NCI-H2029 (cell line): ENCODE data around the gene RFNG.

Experiments used
- DNase-seq: peaks from one replicate; lab custom pipeline; 2025; lab: John Stamatoyannopoulos, UW

The RFNG gene

GRCh38 chr17:82089723-82090548, 38.3 kb upstream of the RFNG start:
- DNase-seq = no peak

DNA sequence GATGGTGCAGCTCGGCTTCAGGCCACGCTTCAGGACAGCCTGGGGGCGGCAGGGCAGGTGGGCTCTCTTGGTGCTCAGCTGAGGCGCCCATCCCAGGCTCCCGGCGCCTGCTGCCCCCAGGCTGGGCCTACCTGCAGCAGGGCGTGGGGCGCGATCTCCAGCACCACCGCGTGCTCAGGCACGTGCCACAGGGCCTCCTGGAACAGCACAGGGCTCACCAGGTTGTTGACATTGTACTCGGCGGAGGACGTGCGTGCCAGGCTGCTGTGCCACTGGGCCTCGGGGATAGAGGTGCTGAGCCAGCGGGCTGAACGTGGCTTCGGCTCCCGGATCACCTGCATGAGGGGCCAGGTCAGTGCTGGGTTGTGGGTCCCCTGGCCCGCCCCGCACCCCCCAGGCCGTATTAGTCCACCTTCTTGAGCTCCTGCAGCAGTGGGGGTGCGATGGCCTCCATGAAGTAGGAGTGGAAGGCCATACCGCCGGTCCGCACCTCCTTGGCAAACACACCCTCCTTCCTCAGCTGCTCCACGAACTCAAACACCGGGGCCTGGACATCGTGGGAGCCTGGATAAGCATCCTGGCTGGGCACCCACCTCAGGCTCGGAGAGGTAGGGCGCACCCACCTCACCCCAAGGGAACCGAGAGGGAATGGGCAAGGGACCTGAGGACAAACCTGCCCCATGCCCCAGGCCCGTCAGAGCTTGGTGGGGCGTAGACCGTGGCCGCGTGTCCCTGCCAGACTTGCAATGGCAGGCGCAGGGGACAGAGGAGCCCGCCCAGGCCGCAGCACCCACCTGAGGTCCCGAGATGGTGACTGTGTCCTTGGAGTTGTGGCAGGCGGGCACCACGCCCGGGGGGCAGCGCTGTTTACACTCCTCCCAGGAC, 37.5 kb upstream of the RFNG start:
- DNase-seq = no peak

DNA sequence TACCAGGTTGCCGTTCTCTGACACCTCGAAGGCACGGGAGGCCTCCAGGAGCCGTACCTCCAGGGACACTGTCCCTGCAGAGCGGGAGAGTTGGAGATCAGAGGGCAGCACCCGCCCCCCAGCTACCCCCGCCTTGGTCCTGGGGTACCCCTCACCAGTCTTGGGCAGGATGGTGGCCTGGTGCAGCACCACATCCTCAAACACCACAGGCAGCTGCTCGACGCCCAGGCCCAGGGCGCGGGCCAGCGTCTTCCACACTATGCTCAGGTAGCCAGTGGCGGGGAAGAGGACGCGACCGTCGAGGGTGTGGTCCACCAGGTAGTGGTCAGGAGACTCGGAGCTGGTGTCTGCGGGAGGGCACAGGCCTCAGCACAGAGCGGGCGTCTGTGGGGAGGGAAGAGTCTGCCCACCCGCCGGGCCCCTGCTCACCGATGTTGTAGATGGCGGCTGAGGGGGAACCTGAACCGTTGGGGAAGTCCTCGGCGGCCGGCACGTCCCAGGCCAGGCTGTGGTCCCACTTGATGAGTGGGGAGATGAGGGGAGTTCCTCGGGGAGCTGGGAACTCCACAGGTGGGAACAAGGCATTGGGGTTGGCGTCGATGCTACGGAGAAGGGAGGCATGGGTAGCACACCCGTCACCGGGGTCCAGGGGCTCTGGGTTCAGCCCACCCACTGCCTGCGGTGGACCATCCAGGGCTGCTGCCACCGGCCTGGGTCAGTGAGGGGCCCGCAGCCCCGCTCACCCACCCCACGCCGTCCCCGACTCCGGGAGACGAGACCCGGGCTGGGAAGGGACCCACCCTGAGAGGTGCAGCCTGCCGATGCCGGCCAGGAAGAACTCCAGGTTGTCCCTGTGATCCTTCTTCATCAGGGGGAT, 36.6 kb upstream of the RFNG start:
- no peak for DNase-seq

DNA sequence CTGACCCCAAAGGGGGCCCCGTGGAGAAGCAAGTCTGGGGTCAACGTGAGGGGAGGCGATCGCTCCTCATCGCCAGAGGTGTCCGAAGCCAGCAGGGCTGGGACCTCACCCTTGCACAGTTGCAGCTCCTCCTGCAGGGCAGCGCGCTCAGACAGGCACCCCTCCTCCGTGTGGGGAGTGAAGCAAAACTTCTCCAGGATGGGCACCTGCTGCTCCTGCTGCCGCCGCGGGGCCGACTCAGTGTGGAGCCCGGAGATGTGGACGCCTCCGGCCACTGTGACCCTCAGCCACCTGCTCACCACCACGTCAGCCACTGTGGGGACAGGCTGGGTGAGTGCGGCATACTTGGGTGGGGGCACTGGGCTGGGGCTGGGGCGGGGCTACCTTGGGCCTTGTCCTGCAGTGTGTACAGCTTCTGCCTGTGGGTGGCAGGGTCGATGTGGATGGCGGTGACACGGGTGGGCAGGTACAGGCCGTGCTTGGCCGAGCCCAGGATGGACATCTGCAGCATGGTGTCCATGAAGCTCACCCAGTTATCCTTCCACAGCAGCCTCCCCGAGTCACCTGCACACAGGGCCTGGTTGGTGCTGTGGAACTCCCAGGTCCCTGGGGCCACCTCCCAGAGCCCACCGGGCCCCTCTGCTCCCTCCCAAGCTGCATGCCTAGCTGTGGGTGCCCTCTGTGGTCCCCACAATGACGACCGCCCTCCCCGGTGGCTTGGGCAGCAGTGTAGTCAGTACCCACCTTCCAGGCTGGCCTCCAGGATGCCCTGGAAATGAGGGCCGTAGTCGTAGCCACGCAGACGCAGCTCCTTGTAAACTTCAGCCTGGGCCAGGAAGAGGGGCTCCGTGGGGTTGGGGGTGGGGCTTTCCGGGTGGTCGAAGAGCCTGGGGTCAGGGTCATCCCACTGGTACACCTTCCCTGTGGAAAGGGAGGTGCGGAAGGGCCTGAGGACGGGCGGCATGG, 35.6 kb upstream of the RFNG start:
- no peak for DNase-seq

DNA sequence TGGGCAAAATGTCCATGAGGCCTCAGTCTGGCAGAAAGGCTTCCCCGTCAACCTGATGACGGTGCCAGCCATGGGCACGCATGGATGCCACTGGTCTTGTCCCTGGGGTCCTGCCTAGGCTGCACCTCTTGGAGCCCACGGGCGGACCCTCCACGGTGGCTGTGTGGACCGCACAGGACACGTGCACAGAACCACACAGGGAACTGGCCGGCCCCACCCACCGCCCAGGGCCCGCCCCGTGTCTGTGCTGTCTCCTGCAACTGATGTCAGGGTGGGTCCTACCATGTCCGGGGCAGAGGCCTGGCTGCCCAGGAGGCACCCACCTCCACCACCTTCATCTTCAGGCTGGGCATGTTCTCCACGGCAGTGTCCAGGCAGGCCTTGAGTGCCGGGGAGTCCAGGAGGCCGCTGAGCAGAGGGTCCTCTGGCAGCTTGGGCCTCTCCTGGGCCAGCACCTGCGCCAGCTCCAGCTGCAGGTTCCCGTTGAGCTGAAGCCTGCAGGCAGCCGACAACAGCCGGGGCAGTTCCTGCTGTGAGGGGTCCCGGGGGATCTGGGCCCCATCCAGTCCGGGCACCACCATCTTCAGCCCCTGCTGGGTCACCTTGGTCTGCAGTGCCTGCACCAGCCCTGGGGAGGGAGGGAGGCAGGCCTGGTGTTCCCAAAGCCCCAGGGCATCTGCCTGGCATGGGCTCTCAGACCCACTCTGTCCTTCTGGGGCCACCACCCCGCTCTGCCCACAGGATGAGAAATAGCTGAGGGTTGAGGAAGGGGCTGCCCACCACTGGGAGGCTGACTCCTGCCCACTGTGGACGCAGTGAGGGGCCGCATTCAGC, 34.5 kb upstream of the RFNG start:
- no peak for DNase-seq

DNA sequence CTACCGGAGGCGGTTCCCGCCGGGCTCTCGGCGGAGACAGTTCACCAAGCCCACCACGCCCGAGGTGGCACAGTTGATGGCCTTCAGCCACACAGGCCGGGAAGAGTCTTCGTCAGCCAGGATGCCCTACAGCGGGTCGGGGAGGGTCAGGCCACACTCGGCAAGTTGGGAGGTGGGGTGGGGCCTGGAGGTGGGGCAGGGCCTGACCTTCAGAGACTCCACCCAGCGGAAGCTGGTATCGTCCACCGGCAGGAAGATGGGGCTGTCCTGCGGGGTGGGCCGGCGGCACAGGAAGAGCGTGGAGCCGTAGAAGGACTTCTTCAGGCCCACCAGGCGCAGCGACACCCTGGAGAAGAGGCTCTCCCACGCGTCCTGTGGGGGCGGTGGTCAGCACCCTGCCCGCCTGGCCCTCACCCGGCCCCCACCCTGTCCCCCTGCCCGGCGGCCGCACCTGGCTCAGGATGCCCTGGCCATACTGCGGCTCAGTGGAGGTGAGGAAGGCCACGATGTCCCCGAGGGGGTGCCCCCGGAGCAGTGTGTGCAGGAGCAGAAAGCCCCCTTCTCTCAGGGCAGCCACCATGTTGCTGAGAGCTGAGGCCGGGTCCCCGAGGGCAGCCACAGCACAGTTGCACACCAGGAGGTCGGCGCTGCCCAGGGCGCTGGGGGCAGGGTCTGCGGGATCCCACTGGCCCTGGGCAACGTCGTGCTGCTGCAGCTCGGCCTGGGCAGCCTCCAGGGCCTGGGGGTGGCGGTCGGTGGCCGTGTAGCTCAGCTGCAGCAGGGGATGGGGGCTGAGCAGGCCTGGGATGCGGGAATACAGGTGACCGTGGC, 33.6 kb upstream of the RFNG start:
- no peak for DNase-seq

GRCh38 chr17:82084373-82085030, 32.9 kb upstream of the RFNG start:
- DNase-seq = no peak

- DNase-seq = no peak
Observed at GRCh38 chr17:82083533-82084359, 32.1 kb upstream of the RFNG start.

DNA sequence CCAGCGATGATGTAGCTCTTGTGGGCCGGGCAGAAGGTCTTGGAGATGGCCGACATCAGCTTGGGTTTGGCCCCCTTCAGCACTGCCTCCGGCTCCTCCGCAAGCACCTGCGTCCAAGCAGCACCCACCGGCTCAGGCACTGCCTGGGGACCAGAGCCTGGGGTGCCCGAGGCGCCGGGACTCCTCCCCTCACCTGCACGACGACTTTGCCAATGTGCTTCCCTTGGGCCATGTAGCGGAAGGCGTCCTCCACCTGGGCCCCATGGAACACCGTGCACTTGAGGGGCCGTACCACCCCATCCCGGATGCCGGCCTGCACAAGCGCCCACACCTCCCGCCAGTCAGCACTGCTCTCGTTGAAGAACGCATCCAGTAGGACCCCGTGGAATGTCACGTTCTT, 31.4 kb upstream of the RFNG start:
- DNase-seq = no peak

GRCh38 chr17:82082456-82082855, 30.8 kb upstream of the RFNG start:
- DNase-seq = no peak

DNA sequence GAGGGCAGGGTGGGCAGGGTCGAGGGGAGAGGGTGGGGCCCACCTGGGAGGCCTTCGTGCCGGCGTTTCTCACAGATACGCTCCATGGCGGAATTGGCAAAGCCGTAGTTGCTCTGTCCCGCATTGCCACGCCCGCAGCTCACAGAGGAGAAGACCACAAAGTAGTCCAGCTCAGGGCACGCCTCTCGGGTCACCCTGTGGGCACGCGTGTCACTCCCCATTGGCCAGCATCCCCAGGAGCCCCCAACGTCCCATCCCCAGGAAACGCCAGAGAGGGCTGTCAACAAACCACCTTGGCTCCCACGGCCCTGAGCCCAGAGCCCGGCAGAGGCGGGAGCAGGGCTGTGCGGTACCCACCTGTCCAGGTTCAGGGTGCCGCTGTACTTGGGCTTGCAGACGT, 30.4 kb upstream of the RFNG start:
- DNase-seq = no peak

- DNase-seq = no peak
Observed at GRCh38 chr17:82081546-82081945, 29.9 kb upstream of the RFNG start.

- DNase-seq = no peak
Observed at GRCh38 chr17:82080789-82081464, 29.3 kb upstream of the RFNG start.

GRCh38 chr17:82080048-82080788, 28.6 kb upstream of the RFNG start:
- DNase-seq = no peak

- no peak for DNase-seq
Observed at GRCh38 chr17:82079001-82079677, 27.5 kb upstream of the RFNG start.

DNA sequence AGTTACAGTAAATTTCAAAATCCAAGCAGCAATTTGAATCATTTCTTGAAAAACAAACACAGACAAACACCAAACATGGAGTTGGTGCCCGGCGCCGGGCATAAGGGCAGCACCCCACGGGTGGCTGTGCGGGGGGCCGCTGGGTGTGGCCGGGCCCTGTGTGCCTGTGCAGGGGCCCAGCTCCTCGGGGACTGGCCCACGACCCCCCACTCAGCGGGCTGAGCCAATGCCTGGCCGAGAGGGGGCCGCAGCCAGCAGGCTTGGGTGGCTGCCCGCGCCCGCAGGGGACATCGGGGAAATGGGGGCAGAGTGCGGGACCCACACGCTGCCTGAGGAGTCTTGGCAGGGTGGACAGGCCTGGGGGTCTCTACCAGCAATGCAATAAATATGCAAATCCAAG, 26.8 kb upstream of the RFNG start:
- no peak for DNase-seq
